LNCaP clone FGC (cell line): ENCODE results near the gene ZSWIM3.

ENCODE experiments used
- DNase-seq: peaks from one replicate; pipeline ENCODE4 v3.0.0-alpha.2; 2011; ENCODE audit warnings: low read depth
- H3K4me3 ChIP-seq: 2 replicates; pipeline ENCODE4 v1.5.1; 2011; ENCODE audit warnings: mild to moderate bottlenecking, low read depth, low read length, control low read depth
- TF ChIP-seq, protein P1 (sequence below): IDR thresholded peaks from 2 replicates; pipeline ENCODE4 v1.5.1; 2012; ENCODE audit warnings: mild to moderate bottlenecking; ENCODE audit not compliant: control insufficient read depth, insufficient read depth; ENCODE audit errors: extremely low read depth

Gene ZSWIM3

DNA sequence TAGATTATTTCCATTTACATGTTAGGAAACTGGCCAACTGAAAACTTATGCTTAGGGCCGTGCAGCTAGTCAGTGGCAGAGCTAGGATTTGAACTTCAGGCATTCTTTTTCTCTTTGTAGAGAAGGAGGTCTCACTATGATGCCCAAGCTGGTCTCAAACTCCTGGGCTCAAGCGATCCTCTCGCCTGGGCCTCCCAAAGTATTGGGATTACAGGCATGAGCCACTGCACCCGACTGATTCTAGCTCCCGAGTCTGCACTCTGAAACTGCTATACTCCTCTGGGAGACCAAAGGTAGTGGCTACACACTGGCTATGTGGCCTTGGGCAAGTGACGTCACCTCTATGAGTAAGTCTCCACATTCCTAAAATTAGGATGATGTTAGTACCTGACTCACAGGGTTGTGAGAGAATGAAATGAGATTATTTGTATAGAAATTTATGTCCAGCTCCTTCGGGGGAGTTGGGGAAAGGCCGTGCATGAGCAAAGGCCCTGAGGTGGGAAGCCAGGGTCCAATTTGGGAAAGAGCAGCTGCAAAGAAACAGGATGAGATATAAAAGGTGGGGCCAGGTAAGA is 48.2 kb downstream of the ZSWIM3 start:
- no peak overlapping the region for H3K4me3 ChIP-seq
- TF ChIP-seq, protein P1, sequence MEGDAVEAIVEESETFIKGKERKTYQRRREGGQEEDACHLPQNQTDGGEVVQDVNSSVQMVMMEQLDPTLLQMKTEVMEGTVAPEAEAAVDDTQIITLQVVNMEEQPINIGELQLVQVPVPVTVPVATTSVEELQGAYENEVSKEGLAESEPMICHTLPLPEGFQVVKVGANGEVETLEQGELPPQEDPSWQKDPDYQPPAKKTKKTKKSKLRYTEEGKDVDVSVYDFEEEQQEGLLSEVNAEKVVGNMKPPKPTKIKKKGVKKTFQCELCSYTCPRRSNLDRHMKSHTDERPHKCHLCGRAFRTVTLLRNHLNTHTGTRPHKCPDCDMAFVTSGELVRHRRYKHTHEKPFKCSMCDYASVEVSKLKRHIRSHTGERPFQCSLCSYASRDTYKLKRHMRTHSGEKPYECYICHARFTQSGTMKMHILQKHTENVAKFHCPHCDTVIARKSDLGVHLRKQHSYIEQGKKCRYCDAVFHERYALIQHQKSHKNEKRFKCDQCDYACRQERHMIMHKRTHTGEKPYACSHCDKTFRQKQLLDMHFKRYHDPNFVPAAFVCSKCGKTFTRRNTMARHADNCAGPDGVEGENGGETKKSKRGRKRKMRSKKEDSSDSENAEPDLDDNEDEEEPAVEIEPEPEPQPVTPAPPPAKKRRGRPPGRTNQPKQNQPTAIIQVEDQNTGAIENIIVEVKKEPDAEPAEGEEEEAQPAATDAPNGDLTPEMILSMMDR: no peak
- DNase-seq: no peak

DNA sequence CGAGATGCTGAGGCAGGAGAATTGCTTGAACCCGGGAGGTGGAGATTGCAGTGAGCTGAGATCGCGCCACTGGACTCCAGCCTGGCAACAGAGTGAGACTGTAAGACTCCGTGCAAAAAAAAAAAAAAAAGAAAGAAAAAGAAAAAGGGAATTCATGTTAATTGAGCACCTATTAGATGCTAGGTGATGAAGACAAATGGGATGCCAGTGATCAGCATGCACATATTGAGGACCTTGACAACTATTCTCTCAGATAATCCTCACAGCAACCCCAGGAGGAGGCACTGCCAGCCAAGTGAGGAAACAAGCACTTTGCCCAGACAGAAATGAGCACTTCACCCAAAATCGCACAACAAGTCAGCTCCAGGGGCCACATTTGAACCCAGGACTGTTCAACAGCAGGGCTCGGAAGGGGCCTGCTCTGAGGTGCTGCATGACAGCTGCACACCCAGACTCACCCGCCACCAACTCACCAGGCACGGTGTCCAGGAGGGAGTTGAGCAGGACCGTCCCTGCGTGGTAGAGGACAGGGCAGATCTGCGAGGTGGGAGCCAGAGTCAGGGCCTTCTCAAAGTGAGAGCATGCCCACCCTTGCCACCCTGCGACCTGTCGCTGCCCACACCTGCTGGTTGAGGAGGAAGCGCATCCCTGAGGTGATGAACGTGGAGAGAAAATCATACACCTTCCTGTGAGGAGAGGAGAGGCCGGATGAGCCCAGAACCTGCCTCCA is 50.0 kb downstream of the ZSWIM3 start:
- no peak for DNase-seq
- H3K4me3 ChIP-seq: no peak overlapping the region
- TF ChIP-seq, protein P1: no peak

DNA sequence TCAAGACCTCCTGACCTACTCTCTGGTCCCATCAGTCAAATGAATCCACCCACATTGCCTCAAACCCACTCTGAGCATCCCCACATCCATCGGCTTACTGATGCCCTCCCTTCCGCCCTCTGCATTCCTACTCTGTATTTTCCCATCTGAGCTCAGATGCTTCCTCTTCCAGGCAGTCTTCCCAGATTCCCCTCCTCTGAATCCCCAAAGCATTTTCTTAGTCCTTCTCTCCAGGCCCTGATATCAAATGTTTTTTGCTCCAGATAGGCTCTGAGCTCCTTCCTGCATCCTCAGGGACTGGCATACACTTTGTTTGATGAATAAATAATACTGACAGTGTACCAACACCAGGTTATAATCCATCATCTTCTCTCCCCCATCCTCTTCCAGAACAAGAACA is 50.7 kb downstream of the ZSWIM3 start:
- TF ChIP-seq, protein P1: no peak
- H3K4me3 ChIP-seq: no peak overlapping the region
- no peak for DNase-seq

DNA sequence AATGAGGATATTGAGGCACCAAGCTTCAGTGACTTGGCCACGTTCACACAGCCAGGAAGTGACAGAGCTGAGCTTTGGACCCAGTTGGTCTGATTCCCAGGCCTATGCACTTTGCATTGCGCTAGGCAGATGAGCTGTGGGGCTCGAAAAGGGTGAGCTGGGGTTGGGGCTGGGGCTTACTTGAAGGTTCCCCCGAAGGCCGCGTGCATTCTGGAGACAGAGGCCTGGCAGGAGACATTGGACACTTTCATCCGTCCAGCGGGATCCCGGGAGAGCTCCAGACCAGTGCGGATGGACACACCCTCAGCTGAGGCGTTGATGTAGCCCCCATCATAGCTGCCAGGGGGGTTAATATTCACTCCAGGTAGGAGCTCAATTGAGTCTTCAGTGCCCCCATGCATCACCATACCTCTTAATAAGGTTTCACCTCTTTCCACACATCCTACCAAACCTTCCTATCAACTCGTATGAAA is 52.0 kb downstream of the ZSWIM3 start:
- no peak for DNase-seq
- H3K4me3 ChIP-seq: no peak overlapping the region
- TF ChIP-seq, protein P1: no peak

DNA sequence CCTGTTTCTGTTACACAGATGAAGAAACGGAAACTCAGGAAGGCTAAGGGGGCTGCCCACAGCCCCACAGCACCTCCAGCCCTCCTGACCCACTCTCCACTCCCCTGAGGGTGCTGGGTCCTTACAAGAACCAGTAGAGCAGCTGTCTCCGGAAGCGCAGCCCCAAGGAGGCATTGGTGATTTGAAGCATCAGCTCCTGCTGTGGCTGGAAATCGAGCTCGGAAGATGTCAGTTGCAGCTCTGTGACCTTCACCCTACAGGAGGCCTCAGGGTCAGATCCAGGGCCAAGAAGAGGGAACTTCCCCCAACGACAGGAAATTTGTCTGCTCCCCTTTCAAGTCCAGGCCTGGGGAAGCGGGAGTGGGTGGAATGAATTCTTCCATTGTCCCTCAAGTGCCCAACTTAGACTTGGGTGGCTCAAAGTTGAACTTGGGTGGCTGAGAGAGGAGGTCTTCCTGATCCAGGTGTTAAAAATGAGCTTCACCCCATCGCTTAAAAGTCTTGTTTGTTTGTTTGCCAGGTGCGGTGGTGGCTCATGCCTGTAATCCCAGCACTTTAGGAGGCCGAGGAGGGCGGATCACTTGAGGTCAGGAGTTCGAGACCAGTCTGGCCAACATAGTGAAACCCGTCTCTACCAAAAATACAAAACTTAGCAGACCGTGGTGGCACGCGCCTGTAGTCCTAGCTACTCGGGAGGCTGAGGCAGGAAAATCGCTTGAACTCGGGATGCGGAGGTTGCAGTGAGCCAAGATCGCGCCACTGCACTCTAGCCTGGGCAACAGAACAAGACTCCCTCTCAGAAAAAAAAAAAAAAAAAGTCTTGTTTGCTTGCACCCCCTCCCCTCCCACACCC is 52.6 kb downstream of the ZSWIM3 start:
- DNase-seq: no peak
- TF ChIP-seq, protein P1: no peak
- H3K4me3 ChIP-seq: no peak overlapping the region

DNA sequence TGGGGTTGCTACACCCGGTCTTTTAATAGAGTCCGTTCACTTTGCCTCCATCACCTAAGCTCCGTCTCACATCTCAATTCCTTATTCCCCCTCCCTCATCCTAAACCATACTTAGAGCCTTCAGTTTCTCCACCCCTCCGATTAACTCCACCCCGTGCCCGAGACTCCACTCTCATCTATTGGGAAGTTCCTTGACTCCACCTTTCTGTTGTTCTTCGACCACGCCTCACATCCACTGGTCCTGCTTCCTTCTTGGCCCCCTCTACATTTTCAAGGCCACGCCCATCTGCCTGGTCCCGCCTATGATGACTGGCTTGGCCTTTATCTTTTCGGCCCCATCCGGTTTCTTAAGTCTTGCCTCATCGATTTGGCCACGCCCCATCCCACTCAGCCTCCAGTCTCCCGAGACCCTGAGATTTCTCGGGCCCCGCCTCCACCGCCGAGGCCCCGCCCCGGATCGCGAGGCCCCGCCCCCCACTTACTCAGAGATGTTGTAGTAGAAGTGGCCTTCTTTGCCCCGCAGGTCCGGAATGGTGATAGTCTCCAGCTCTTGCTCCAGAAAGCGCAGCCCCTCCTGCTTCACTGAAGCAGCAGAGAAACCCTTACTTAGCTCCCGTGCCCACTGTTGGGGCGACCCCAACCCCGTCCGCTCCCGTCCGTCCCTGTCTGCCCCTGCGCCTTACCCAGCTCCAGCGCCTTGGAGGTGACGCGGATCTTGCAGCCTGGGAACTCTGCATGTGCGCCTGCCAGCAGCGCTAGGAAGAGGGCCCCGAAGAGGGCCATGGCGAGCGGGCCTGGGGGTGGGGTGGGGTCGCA is 53.5 kb downstream of the ZSWIM3 start:
- no peak overlapping the region for H3K4me3 ChIP-seq
- TF ChIP-seq, protein P1: no peak
- DNase-seq: no peak
